SK-N-MC (cell line): ENCODE measurements around the gene MRPL23.

ENCODE experiments used
- EZH2 ChIP-seq: fragments of 200-600 bp; sonication (generic); IDR thresholded peaks from one replicate; pipeline ENCODE4 v1.6.1; 2017; ENCODE audit warnings: antibody characterized with exemption
- FOXP2 ChIP-seq: optimal IDR thresholded peaks from 2 replicates; pipeline ENCODE3; 2011; ENCODE audit warnings: mild to moderate bottlenecking, moderate library complexity; ENCODE audit not compliant: insufficient read depth; ENCODE audit errors: extremely low read length, control extremely low read depth
- POLR2AphosphoS5 ChIP-seq: IDR thresholded peaks from 2 replicates; pipeline ENCODE4 v1.6.1; 2012; ENCODE audit warnings: mild to moderate bottlenecking, low read depth, low read length, borderline replicate concordance

DNA sequence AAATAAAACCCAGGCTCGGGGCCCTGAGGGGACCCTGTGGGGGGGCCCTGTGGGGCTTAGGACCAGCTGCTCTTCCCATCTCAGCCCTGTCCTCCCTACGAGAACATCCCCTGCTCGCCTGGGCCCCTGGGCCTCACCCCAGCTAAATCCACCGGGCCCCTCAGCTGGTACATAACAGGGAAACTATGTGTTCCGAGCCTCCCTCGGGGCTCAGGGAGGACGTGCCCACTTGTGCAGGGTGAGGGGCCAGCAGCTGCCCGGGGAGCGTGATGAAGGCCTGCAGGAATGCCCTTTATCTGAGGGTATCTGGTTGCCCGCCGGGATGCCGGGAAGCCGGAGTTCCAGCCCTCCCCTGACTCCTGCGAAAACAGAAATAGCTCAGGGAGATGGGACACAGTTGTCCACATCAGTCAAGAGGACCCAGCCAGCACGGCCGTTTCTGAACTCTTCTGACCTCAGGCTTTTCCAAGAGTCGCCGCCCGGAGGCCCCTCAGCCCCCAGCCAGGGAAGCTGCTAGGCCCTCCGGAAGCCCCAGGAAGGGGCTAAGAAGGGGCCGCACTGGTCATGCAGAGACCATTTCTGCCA lies 20.6 kb downstream of the MRPL23 start:
- TF ChIP-seq POLR2AphosphoS5: no peak
- TF ChIP-seq EZH2: no peak
- no peak for TF ChIP-seq FOXP2
